ENCODE results near the gene SHD.

DNA sequence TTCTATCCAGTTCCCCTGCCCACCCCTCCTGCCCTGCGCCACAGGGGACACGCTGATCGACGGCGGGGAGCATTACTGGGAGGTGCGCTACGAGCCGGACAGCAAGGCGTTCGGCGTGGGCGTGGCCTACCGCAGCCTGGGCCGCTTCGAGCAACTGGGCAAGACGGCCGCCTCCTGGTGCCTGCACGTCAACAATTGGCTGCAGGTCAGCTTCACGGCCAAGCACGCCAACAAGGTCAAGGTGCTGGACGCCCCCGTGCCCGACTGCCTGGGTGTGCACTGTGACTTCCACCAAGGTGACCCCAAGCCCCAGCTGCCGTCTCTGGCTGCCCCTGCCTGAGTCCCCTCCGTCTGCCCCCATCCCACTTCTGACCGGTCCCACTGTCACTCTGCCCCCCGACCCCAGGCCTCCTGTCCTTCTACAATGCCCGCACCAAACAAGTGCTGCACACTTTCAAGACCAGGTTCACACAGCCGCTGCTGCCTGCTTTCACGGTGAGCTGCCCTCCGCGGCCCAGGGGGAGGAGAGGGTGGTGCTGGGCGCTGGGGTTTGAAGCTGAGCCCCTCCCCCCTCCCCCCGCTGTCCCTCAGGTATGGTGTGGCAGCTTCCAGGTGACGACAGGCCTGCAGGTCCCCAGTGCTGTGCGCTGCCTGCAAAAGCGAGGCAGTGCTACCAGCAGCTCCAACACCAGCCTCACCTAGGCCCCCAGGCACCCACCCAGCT, 44.0 kb downstream of the SHD start:
- TF ChIP-seq, protein P1, sequence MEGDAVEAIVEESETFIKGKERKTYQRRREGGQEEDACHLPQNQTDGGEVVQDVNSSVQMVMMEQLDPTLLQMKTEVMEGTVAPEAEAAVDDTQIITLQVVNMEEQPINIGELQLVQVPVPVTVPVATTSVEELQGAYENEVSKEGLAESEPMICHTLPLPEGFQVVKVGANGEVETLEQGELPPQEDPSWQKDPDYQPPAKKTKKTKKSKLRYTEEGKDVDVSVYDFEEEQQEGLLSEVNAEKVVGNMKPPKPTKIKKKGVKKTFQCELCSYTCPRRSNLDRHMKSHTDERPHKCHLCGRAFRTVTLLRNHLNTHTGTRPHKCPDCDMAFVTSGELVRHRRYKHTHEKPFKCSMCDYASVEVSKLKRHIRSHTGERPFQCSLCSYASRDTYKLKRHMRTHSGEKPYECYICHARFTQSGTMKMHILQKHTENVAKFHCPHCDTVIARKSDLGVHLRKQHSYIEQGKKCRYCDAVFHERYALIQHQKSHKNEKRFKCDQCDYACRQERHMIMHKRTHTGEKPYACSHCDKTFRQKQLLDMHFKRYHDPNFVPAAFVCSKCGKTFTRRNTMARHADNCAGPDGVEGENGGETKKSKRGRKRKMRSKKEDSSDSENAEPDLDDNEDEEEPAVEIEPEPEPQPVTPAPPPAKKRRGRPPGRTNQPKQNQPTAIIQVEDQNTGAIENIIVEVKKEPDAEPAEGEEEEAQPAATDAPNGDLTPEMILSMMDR (IDR thresholded peaks at IDR 0.05; ENCODE audit: low read depth, low read length): no peak
- TF ChIP-seq POLR2A (IDR thresholded peaks at IDR 0.05; ENCODE audit: extremely low read depth, insufficient read length): no peak
- TF ChIP-seq, protein P2, sequence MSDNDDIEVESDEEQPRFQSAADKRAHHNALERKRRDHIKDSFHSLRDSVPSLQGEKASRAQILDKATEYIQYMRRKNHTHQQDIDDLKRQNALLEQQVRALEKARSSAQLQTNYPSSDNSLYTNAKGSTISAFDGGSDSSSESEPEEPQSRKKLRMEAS (IDR thresholded peaks at IDR 0.05; ENCODE audit: low read depth, low read length): no peak
